HG02588 (cell line): Measurements from ENCODE around the gene AKT2.

Experiments used
- ATAC-seq: cut with Tn5 transposase; IDR thresholded peaks from one replicate; pipeline ENCODE4 v1.9.1; 2021; ENCODE audit warnings: mild to moderate bottlenecking, moderate library complexity; ENCODE audit not compliant: unreplicated experiment

The AKT2 gene

GRCh38 chr19:40274585-40275544, 10.3 kb downstream of the AKT2 start:
- ATAC-seq: no peak

DNA sequence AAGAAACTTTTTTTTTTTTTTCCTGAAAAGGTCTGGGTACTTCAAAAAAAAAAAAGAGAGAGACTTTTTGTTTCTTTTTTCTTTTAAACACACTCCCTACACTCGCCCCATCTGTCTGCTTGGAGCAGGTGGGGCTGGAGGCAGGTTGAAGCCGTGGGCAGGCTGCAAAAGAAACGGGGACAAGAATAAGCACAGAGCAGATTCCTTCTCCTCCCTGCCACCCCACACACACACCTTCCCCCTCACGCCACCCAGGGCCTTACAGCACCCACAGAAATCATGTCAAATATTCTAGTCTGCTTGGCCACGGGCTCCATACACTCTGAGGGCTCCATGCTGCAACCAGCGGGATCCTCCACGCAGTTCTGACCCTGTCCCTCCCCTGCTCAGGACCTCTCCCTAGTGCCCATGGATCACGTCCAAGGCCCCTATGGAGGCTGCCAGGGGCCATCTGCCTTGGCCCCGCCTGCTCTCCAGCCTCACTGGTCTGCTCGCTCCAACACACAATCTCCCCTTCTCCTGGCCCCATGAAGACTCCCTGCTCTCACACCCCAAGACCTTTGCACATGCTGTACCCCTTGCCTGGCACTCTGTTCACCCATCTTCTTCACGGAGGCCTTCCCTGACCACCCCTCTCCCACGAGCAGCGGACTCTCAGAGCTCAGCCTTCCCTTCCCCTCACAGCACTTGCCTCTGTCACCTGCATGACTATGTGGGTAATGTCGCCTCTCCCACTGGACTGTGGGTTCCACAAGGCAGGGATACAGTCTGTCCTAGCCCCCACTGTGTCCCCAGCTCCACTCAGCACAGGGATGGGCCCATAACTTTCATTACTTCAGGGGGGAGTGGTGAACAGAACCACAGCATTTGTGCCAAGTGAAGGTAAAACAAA, 11.4 kb downstream of the AKT2 start:
- ATAC-seq: no peak

DNA sequence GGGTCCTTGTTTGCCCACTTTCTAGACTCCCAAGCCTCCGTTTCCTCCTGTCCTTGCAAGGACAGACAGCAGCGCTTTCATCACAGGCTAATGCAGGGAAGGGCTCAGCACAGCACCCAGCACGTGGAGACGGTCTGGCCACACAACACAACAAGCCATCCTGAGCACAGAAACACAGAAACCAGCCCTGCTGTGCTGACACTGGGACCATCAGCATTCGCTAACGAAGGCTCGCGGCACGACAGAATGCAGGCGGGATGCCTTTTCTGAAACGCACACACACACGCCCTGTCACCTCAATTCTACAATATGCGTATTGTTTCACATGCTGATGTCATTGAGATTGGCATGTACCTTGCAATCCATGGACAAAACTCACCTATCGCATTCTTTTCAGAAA, 12.9 kb downstream of the AKT2 start:
- ATAC-seq: no peak

DNA sequence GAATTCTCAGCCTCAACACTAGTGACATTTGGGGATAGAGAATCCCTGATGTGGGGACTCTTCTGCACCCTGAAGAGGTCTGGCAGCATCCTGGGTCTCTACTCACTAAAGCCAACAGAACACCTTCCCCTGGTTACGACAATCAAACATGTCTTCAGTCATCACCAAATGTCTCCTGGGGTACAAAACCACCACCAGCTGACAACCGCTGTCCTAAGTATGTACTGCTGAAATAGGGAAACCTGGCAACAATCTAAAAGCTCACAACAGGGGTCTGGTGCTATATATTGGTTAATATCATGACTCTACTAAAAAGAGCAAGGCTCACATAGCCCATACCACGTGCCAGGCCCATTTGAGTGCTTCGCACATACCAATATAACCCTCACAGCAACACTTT, 13.4 kb downstream of the AKT2 start:
- ATAC-seq: no peak

DNA sequence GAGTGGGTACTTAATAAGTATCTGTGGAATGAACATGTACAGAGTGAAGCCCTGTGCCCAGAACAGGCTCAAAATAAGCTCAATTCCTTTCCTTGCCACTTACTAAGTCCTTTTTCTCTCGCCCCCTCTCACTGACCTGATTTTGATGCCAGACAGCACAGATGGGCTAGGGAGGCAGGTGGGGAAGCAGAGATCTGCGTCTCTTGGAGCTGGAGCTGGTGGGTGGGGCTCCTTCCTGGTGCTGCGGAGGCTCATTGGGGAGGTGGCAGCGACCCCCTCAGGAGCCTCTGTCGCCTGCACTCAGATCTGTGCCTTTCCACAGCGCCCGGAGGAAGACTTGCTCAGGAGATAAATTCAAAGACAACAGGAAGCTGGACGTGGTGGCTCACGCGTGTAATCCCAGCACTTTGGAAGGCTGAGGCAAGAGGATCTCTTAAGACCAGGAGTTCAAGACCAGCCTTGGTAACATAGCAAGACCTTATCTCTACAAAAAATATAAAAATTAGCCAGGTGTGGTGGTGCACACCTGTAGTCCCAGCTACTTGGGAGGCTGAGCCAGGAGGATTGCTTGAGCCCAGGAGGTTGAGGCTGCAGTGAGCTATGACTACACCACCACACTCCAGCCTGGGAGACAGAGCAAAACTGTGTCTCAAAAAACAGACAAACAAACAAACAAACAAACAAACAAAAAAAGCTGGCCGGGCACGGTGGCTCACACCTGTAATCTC, 14.6 kb downstream of the AKT2 start:
- no peak for ATAC-seq

- no peak for ATAC-seq
Observed at GRCh38 chr19:40269216-40269940, 15.8 kb downstream of the AKT2 start.

GRCh38 chr19:40267601-40267997, 17.5 kb downstream of the AKT2 start:
- no peak for ATAC-seq

GRCh38 chr19:40266912-40267600, 18.1 kb downstream of the AKT2 start:
- ATAC-seq: no peak

DNA sequence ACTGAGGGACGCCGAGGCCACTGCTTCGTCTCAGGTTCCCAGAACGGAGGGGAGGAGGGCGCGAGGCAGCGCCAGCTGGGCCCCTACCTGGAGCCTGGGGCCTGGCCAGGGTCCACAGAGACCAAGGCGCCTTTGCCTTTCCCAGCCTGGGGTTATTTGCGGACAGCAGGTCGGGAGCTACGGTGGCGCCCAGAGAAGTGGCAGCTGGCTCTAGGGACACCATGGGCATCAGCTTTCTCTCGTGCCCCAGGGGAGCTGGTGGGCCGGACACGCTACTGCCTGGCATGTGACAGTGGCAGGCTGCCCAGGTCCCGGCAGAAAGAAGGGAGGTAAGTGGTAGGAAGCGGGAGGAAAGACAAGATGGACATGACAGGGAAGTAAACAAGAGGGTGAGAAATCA, 19.0 kb downstream of the AKT2 start:
- ATAC-seq: no peak

GRCh38 chr19:40265763-40266099, 19.4 kb downstream of the AKT2 start:
- ATAC-seq: no peak

- ATAC-seq: no peak
Observed at GRCh38 chr19:40265055-40265762, 19.9 kb downstream of the AKT2 start.

DNA sequence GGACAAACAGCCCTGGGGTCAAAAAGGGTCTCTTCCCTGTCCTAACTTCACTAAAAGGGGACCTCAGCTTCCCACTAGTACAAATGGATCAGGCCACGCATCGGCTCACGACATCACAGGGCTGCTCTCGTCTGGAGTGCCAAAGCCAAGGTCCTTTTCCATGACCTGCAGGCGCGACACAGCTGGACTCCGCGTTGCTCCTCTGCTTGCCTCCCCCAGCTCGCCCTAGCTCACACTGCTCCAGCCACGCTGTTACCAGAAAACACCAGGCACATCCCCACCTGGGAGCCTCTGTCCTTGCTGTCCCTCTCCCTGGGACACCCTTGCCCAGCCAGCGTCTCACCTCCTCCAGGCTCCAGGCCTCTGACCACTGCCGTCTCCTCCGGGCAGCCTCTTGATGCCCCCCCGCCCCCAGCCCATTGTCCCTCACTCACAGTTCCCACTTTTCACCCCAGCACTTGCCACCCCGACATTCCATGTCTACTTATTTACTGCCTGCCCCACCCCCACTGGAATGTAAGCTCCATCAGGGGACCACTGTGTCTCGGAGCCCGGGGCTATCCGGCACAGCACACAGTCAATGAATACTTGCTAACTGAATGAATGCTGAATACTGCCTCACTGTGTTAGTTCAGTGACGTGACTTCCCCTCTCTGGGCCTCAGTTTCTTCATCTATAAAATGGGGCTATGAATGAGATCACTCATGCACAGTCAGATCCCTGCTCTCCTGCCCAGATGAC, 20.7 kb downstream of the AKT2 start:
- ATAC-seq: no peak

GRCh38 chr19:40263440-40264313, 21.5 kb downstream of the AKT2 start:
- ATAC-seq: no peak

DNA sequence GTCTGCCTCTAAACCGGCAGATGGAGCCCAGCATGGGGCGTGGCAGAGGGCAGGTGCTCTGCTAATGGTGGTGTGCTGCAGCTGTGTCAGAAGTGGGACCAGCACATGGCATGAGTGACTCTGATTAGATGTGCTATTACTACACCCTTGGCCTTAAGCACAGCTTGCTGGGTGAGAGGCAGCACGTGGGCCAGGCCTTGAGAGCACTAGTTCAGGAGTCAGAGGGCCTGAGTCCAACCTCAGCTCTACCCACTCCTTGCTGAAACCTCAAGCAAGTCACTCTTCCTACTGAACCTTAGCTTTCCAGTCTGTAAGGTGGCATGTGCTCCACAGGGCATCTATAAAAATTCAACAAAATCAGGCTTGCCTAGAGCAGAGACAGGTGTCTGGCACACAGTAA, 22.7 kb downstream of the AKT2 start:
- no peak for ATAC-seq

DNA sequence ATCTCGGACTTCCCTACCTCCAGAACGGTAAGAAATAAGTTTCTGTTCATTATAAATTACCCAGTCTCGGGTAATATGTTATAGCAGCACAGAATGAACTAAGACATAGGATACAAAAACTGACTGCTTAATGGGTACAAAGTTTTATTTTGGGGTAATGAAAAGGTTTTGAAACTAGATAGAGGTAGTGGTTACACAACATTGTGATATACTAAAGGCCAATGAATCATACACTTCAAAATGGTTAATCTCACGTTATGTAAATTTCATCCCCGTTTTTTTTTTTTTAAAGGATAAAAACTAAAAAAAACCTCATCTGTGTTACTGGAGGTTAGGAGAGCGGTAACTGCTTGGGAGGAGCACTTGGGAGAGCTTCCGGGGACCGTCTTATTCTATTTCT, 23.5 kb downstream of the AKT2 start:
- ATAC-seq: no peak

GRCh38 chr19:40257096-40257517, 28.0 kb downstream of the AKT2 start:
- ATAC-seq: no peak

GRCh38 chr19:40256512-40256911, 28.6 kb downstream of the AKT2 start:
- ATAC-seq: no peak
